Trophoblast cell (in vitro differentiated cells and primary cell): ENCODE measurements around the gene SGTA.
A peak's percentile ranks its signal among the peaks of the same experiment; 100 is the strongest.

Experiments used
- DNase-seq, 2 donors: peaks; one replicate each; pipeline ENCODE4 v3.0.0-alpha.2; 2016
- H2AFZ ChIP-seq: 2 replicates; pipeline ENCODE4 v1.6.1; 2013; ENCODE audit warnings: low read length, moderate library complexity, mild to moderate bottlenecking; ENCODE audit not compliant: insufficient read depth, poor library complexity
- H2AK5ac ChIP-seq: 2 replicates; pipeline ENCODE4 v1.6.1; 2013; ENCODE audit warnings: mild to moderate bottlenecking, low read length
- H2BK120ac ChIP-seq: 2 replicates; pipeline ENCODE4 v1.6.1; 2013; ENCODE audit warnings: low read length, mild to moderate bottlenecking, moderate library complexity; ENCODE audit not compliant: insufficient read depth, poor library complexity
- H2BK12ac ChIP-seq: 2 replicates; pipeline ENCODE4 v1.6.1; 2013; ENCODE audit warnings: mild to moderate bottlenecking, low read length, moderate library complexity
- H2BK5ac ChIP-seq: 2 replicates; pipeline ENCODE4 v1.6.1; 2013; ENCODE audit warnings: low read length, low read depth, moderate library complexity, mild to moderate bottlenecking; ENCODE audit not compliant: poor library complexity
- H3K14ac ChIP-seq: 2 replicates; pipeline ENCODE4 v1.6.1; 2013; ENCODE audit warnings: mild to moderate bottlenecking, low read length
- H3K18ac ChIP-seq: 2 replicates; pipeline ENCODE4 v1.6.1; 2013; ENCODE audit warnings: mild to moderate bottlenecking, low read length
- H3K23ac ChIP-seq: 2 replicates; pipeline ENCODE4 v1.6.1; 2013; ENCODE audit warnings: low read length
- H3K27ac ChIP-seq: 2 replicates; pipeline ENCODE4 v1.5.1; 2013; ENCODE audit warnings: low read depth, mild to moderate bottlenecking, inconsistent platforms, low read length, moderate library complexity
- H3K27me3 ChIP-seq: 2 replicates; pipeline ENCODE4 v1.6.1; 2013; ENCODE audit warnings: inconsistent platforms, mild to moderate bottlenecking, low read length, moderate library complexity; ENCODE audit not compliant: insufficient read depth
- H3K36me3 ChIP-seq, 2 experiments: 1 replicate in 1 of 2; 2 replicates in 1 of 2; pipeline ENCODE4 v1.6.1; 2013; ENCODE audit warnings: low read length in 2 of 2, mild to moderate bottlenecking in 2 of 2, moderate library complexity in 1 of 2; ENCODE audit not compliant: insufficient read depth in 2 of 2, control insufficient read depth in 1 of 2
- H3K4ac ChIP-seq: 2 replicates; pipeline ENCODE4 v1.6.1; 2013; ENCODE audit warnings: low read depth, mild to moderate bottlenecking, low read length, moderate library complexity
- H3K4me1 ChIP-seq, 2 experiments: 1 replicate in 1 of 2; 2 replicates in 1 of 2; pipeline ENCODE4 v1.6.1; 2013; ENCODE audit warnings: low read length in 2 of 2, mild to moderate bottlenecking in 2 of 2, moderate library complexity in 1 of 2; ENCODE audit not compliant: insufficient read depth in 2 of 2, control insufficient read depth in 1 of 2
- H3K4me2 ChIP-seq: 2 replicates; pipeline ENCODE4 v1.6.1; 2013; ENCODE audit warnings: inconsistent platforms, mild to moderate bottlenecking, low read length, moderate library complexity
- H3K4me3 ChIP-seq: 2 replicates; pipeline ENCODE4 v1.5.1; 2013; ENCODE audit warnings: mild to moderate bottlenecking, low read depth, low read length, inconsistent platforms
- H3K79me1 ChIP-seq: one replicate; pipeline ENCODE4 v1.6.1; 2013; ENCODE audit warnings: low read length
- H3K79me2 ChIP-seq: 2 replicates; pipeline ENCODE4 v1.6.1; 2013; ENCODE audit warnings: low read length, mild to moderate bottlenecking; ENCODE audit not compliant: control insufficient read depth, insufficient read depth, poor library complexity
- H3K9ac ChIP-seq: 2 replicates; pipeline ENCODE4 v1.6.1; 2013; ENCODE audit warnings: mild to moderate bottlenecking, low read length
- H3K9me3 ChIP-seq: 2 replicates; pipeline ENCODE4 v1.6.1; 2013; ENCODE audit warnings: low read depth, mild to moderate bottlenecking, control low read depth, inconsistent platforms, low read length; ENCODE audit not compliant: insufficient read depth
- H4K12ac ChIP-seq: 2 replicates; pipeline ENCODE4 v1.6.1; 2013; ENCODE audit warnings: low read depth, mild to moderate bottlenecking, low read length, moderate library complexity
- H4K8ac ChIP-seq: 2 replicates; pipeline ENCODE4 v1.6.1; 2013; ENCODE audit warnings: low read depth, mild to moderate bottlenecking, low read length, moderate library complexity
- H4K91ac ChIP-seq: one replicate; pipeline ENCODE4 v1.6.1; 2013; ENCODE audit warnings: low read depth, mild to moderate bottlenecking, low read length, moderate library complexity
- whole genome bisulfite sequencing: extraction: QIAGEN DNeasy Blood & Tissue Kit; methylation state at CpG from one replicate; pipeline ENCODE4 v1.1.7; 2013; ENCODE audit warnings: missing lambda C conversion rate; ENCODE audit not compliant: insufficient read length, insufficient coverage; ENCODE audit errors: extremely low coverage; 5-methylcytosine and 5-hydroxymethylcytosine counted together

Gene SGTA

GRCh38 chr19:2807379-2808128, 24.5 kb upstream of the SGTA start:
- H3K4me2 ChIP-seq: no peak overlapping the region
- no peak overlapping the region for H3K4me3 ChIP-seq
- no peak overlapping the region for H4K12ac ChIP-seq
- peaks cover 86% of the 10 kb centered on the region in 2 experiments for H3K36me3 ChIP-seq
- no peak overlapping the region for H3K9ac ChIP-seq
- DNase-seq: no peak
- no peak overlapping the region for H3K23ac ChIP-seq
- H3K79me1 ChIP-seq: peaks cover 7% of the 10 kb centered on the region
- no peak overlapping the region for H2BK5ac ChIP-seq
- H2BK12ac ChIP-seq: no peak overlapping the region
- no peak overlapping the region for H4K8ac ChIP-seq
- H3K18ac ChIP-seq: no peak overlapping the region
- no peak overlapping the region for H4K91ac ChIP-seq
- peaks cover 4% of the 10 kb centered on the region for H3K9me3 ChIP-seq
- peaks cover 2% of the 10 kb centered on the region for H3K79me2 ChIP-seq
- H3K27ac ChIP-seq: no peak overlapping the region
- no CpG with 5 or more reads among the region's 56 CpGs for WGBS
- H3K14ac ChIP-seq: no peak overlapping the region
- H3K4ac ChIP-seq: no peak overlapping the region
- H3K27me3 ChIP-seq: no peaks in the 10 kb centered on the region
- peaks cover 8 to 15% of the 10 kb centered on the region in 2 experiments for H3K4me1 ChIP-seq
- H2BK120ac ChIP-seq: no peak overlapping the region
- no peak overlapping the region for H2AFZ ChIP-seq
- H2AK5ac ChIP-seq: no peak overlapping the region

- H3K27me3 ChIP-seq: no peaks in the 10 kb centered on the region
- WGBS: no CpG with 5 or more reads among the region's 34 CpGs
- H3K4me1 ChIP-seq: peaks cover 2 to 8% of the 10 kb centered on the region in 2 experiments
- no peak overlapping the region for H4K12ac ChIP-seq
- peaks cover 86 to 87% of the 10 kb centered on the region in 2 experiments for H3K36me3 ChIP-seq
- no peak overlapping the region for H2AK5ac ChIP-seq
- H3K4me3 ChIP-seq: no peak overlapping the region
- no peak overlapping the region for H3K18ac ChIP-seq
- no peak for DNase-seq
- H3K27ac ChIP-seq: no peak overlapping the region
- H3K23ac ChIP-seq: no peak overlapping the region
- H2BK12ac ChIP-seq: no peak overlapping the region
- no peak overlapping the region for H2AFZ ChIP-seq
- H3K4ac ChIP-seq: no peak overlapping the region
- H3K79me1 ChIP-seq: peaks cover under 1% of the 10 kb centered on the region
- no peak overlapping the region for H2BK120ac ChIP-seq
- no peak overlapping the region for H4K91ac ChIP-seq
- no peaks in the 10 kb centered on the region for H3K79me2 ChIP-seq
- no peak overlapping the region for H3K14ac ChIP-seq
- no peak overlapping the region for H3K4me2 ChIP-seq
- no peak overlapping the region for H3K9ac ChIP-seq
- H3K9me3 ChIP-seq: peaks cover 4% of the 10 kb centered on the region
- H2BK5ac ChIP-seq: no peak overlapping the region
- H4K8ac ChIP-seq: no peak overlapping the region
These were observed 23.8 kb upstream of the SGTA start for GRCh38 chr19:2806736-2807378.

GRCh38 chr19:2805991-2806649, 23.0 kb upstream of the SGTA start:
- Histone ChIP-seq H4K91ac (no peak overlapping the region), H2BK120ac (no peak overlapping the region), H3K9ac (no peak overlapping the region), H3K14ac (no peak overlapping the region), H2BK5ac (no peak overlapping the region), H3K18ac (no peak overlapping the region), H3K4me3 (no peak overlapping the region), H3K23ac (no peak overlapping the region), H4K8ac (no peak overlapping the region), H2AFZ (no peak overlapping the region), H2AK5ac (no peak overlapping the region), H3K4me1 (peaks cover 0 to 1% of the 10 kb centered on the region in 2 experiments), H3K79me2 (no peaks in the 10 kb centered on the region), H3K79me1 (no peaks in the 10 kb centered on the region), H3K4ac (no peak overlapping the region), H2BK12ac (no peak overlapping the region), H3K4me2 (no peak overlapping the region), H4K12ac (no peak overlapping the region), H3K27ac (no peak overlapping the region), H3K36me3 (peaks cover 86 to 87% of the 10 kb centered on the region in 2 experiments), H3K27me3 (no peaks in the 10 kb centered on the region), H3K9me3 (peaks cover 4% of the 10 kb centered on the region)
- DNase-seq: no peak
- no CpG with 5 or more reads among the region's 23 CpGs for WGBS

GRCh38 chr19:2805261-2805900, 22.3 kb upstream of the SGTA start:
- H2AK5ac ChIP-seq: no peak overlapping the region
- no peaks in the 10 kb centered on the region for H3K4me1 ChIP-seq
- H2BK5ac ChIP-seq: no peak overlapping the region
- H2BK120ac ChIP-seq: no peak overlapping the region
- H3K9me3 ChIP-seq: peaks cover 4% of the 10 kb centered on the region
- peaks cover 86 to 88% of the 10 kb centered on the region in 2 experiments for H3K36me3 ChIP-seq
- H3K4me2 ChIP-seq: no peak overlapping the region
- peak; percentile 79 to 82 for DNase-seq
- no peak overlapping the region for H4K8ac ChIP-seq
- no peak overlapping the region for H3K9ac ChIP-seq
- H3K18ac ChIP-seq: no peak overlapping the region
- H3K23ac ChIP-seq: no peak overlapping the region
- no peaks in the 10 kb centered on the region for H3K79me2 ChIP-seq
- H3K79me1 ChIP-seq: no peaks in the 10 kb centered on the region
- no CpG with 5 or more reads among the region's 28 CpGs for WGBS
- no peak overlapping the region for H2AFZ ChIP-seq
- H3K14ac ChIP-seq: no peak overlapping the region
- H3K27ac ChIP-seq: no peak overlapping the region
- no peak overlapping the region for H3K4me3 ChIP-seq
- no peak overlapping the region for H3K4ac ChIP-seq
- H4K12ac ChIP-seq: no peak overlapping the region
- H3K27me3 ChIP-seq: no peaks in the 10 kb centered on the region
- no peak overlapping the region for H2BK12ac ChIP-seq
- no peak overlapping the region for H4K91ac ChIP-seq
